HEK293 (cell line): ENCODE results near the gene IL1RN.

Experiments used
- CTCF ChIA-PET: fragments of 350-600 bp; formaldehyde crosslinking; extraction: SDS; loops from one replicate; lab custom pipeline; 2021; ENCODE audit warnings: antibody characterized with exemption; lab: Yijun Ruan, JAX
- POLR2A ChIA-PET: fragments of 300-600 bp; formaldehyde crosslinking; extraction: SDS; loops from one replicate; lab custom pipeline; 2020; ENCODE audit warnings: antibody characterized with exemption, inconsistent platforms; lab: Yijun Ruan, JAX
- H3K27ac ChIP-seq: fragments of 200-500 bp; sonication (Bioruptor generic); 2 replicates; pipeline ENCODE4 v1.5.1; 2014; ENCODE audit warnings: low read depth, low read length, control low read depth, inconsistent platforms; ENCODE audit errors: extremely low read depth
- H3K36me3 ChIP-seq, 2 experiments: fragments of 200-500 bp in 1 of 2; sonication (Bioruptor generic) in 1 of 2; 1 replicate in 1 of 2; 2 replicates in 1 of 2; pipeline ENCODE4 v1.5.1; 2014 to 2017; ENCODE audit warnings: inconsistent platforms in 2 of 2, low read length in 2 of 2; ENCODE audit not compliant: control insufficient read depth in 2 of 2, insufficient read depth in 1 of 2
- H3K4me1 ChIP-seq: fragments of 200-500 bp; sonication (Bioruptor generic); 2 replicates; pipeline ENCODE4 v1.5.1; 2014; ENCODE audit warnings: mild to moderate bottlenecking, low read length, inconsistent platforms; ENCODE audit not compliant: control insufficient read depth, insufficient read depth
- H3K4me3 ChIP-seq: 2 replicates; pipeline ENCODE4 v1.5.1; 2011; ENCODE audit warnings: low read depth, mild to moderate bottlenecking, control low read depth, low read length, moderate library complexity
- H3K9me3 ChIP-seq: fragments of 200-500 bp; sonication (Bioruptor generic); 2 replicates; pipeline ENCODE4 v1.5.1; 2014; ENCODE audit warnings: low read depth, low read length, inconsistent platforms; ENCODE audit not compliant: control insufficient read depth, insufficient read depth
- EGR2 ChIP-seq: fragments of 450-650 bp; formaldehyde crosslinking; IDR thresholded peaks from 2 replicates; pipeline ENCODE4 v1.5.1; 2016; ENCODE audit warnings: low read depth, missing biosample characterization, missing genetic modification characterization
- FEZF1 ChIP-seq: fragments of 450-650 bp; formaldehyde crosslinking; IDR thresholded peaks from 2 replicates; pipeline ENCODE4 v1.5.1; 2016; ENCODE audit warnings: missing biosample characterization, missing genetic modification characterization
- KLF1 ChIP-seq: fragments of 450-650 bp; formaldehyde crosslinking; IDR thresholded peaks from 2 replicates; pipeline ENCODE4 v1.5.1; 2016; ENCODE audit warnings: missing biosample characterization, missing genetic modification characterization
- MZF1 ChIP-seq: fragments of 450-650 bp; formaldehyde crosslinking; IDR thresholded peaks from 2 replicates; pipeline ENCODE4 v1.5.1; 2017; ENCODE audit warnings: missing biosample characterization, missing genetic modification characterization, borderline replicate concordance
- WT1 ChIP-seq: fragments of 450-650 bp; formaldehyde crosslinking; IDR thresholded peaks from 2 replicates; pipeline ENCODE4 v1.5.1; 2016; ENCODE audit warnings: missing biosample characterization, missing genetic modification characterization
- ZFP69B ChIP-seq: fragments of 450-650 bp; formaldehyde crosslinking; IDR thresholded peaks from 2 replicates; pipeline ENCODE4 v1.5.1; 2016; ENCODE audit warnings: missing biosample characterization, missing genetic modification characterization
- ZNF174 ChIP-seq: fragments of 450-650 bp; formaldehyde crosslinking; IDR thresholded peaks from 2 replicates; pipeline ENCODE4 v1.5.0; 2017; ENCODE audit warnings: missing biosample characterization, mild to moderate bottlenecking, missing genetic modification characterization
- ZNF184 ChIP-seq: fragments of 450-650 bp; IDR thresholded peaks from 2 replicates; pipeline ENCODE4 v1.5.1; 2018; ENCODE audit warnings: missing biosample characterization, mild to moderate bottlenecking, missing genetic modification characterization
- ZNF202 ChIP-seq: fragments of 450-650 bp; formaldehyde crosslinking; IDR thresholded peaks from 2 replicates; pipeline ENCODE4 v1.5.1; 2016; ENCODE audit warnings: missing biosample characterization, missing genetic modification characterization, borderline replicate concordance
- ZNF354C ChIP-seq: fragments of 450-650 bp; formaldehyde crosslinking; IDR thresholded peaks from 2 replicates; pipeline ENCODE4 v1.5.1; 2016; ENCODE audit warnings: missing biosample characterization, missing genetic modification characterization, low read depth, borderline replicate concordance
- ZNF416 ChIP-seq: fragments of 450-650 bp; formaldehyde crosslinking; IDR thresholded peaks from 2 replicates; pipeline ENCODE4 v1.5.1; 2016; ENCODE audit warnings: missing biosample characterization, missing genetic modification characterization
- ZNF521 ChIP-seq: fragments of 450-650 bp; formaldehyde crosslinking; IDR thresholded peaks from 2 replicates; pipeline ENCODE4 v1.5.1; 2017; ENCODE audit warnings: missing biosample characterization, mild to moderate bottlenecking, missing genetic modification characterization
- ZNF548 ChIP-seq: fragments of 450-650 bp; formaldehyde crosslinking; IDR thresholded peaks from 2 replicates; pipeline ENCODE4 v1.5.1; 2016; ENCODE audit warnings: missing biosample characterization, missing genetic modification characterization
- ZNF571 ChIP-seq: fragments of 450-650 bp; formaldehyde crosslinking; IDR thresholded peaks from 2 replicates; pipeline ENCODE4 v1.5.0; 2017; ENCODE audit warnings: missing biosample characterization, missing genetic modification characterization
- ZNF596 ChIP-seq: fragments of 450-650 bp; IDR thresholded peaks from 2 replicates; pipeline ENCODE4 v1.5.0; 2018; ENCODE audit warnings: missing biosample characterization, mild to moderate bottlenecking, missing genetic modification characterization, moderate library complexity
- ZNF621 ChIP-seq: fragments of 450-650 bp; formaldehyde crosslinking; IDR thresholded peaks from 2 replicates; pipeline ENCODE4 v1.5.1; 2017; ENCODE audit warnings: missing biosample characterization, missing genetic modification characterization
- ZNF629 ChIP-seq: fragments of 450-650 bp; formaldehyde crosslinking; IDR thresholded peaks from 2 replicates; pipeline ENCODE4 v1.5.1; 2017; ENCODE audit warnings: missing biosample characterization, missing genetic modification characterization
- TF ChIP-seq, protein P1 (sequence below): fragments of 450-650 bp; formaldehyde crosslinking; IDR thresholded peaks from 2 replicates; pipeline ENCODE4 v1.5.1; 2016; ENCODE audit warnings: missing biosample characterization, missing genetic modification characterization
- TF ChIP-seq, protein P2 (sequence below): fragments of 450-650 bp; formaldehyde crosslinking; IDR thresholded peaks from 2 replicates; pipeline ENCODE4 v1.5.1; 2016; ENCODE audit warnings: missing biosample characterization, missing genetic modification characterization
- TF ChIP-seq, protein P3 (sequence below): fragments of 450-650 bp; formaldehyde crosslinking; conservative IDR thresholded peaks from 2 replicates; pipeline ENCODE4 v1.5.1; 2016; ENCODE audit warnings: low read depth, missing biosample characterization, missing genetic modification characterization

The IL1RN gene, protein sequence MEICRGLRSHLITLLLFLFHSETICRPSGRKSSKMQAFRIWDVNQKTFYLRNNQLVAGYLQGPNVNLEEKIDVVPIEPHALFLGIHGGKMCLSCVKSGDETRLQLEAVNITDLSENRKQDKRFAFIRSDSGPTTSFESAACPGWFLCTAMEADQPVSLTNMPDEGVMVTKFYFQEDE

DNA sequence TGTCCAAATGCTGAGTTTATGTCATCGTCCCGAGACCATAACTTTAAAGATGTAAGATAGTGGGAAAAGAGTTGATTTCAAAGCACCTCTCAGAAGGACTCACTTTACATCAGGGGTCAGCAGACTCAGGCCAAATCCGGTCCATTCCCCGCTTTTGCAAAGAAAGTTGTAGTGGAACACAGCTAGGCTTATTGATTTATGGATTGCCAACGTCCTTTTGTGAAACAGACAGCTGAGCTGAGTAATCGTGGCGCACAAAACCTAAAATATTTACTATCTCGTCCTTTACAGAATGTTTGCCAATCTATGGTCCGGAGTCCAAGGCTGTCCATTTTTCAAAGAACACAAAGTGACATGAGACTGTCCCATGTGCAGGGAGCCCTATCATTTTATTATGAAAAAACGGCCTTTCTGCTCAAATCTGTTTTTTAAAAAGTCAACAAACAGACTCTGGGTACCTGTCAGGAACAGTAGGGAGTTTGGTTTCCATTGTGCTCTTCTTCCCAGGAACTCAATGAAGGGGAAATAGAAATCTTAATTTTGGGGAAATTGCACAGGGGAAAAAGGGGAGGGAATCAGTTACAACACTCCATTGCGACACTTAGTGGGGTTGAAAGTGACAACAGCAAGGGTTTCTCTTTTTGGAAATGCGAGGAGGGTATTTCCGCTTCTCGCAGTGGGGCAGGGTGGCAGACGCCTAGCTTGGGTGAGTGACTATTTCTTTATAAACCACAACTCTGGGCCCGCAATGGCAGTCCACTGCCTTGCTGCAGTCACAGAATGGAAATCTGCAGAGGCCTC is at the start of gene IL1RN:
IL1RN (plus strand) TSS at position 754 of the 801 bp plus-strand sequence; CDS start at position 781, 27 bp downstream.
- Histone ChIP-seq H3K4me1 (no peaks in the 10 kb centered on the region), H3K27ac (no peak within 1 kb of the TSS), H3K36me3 (no peaks in the 10 kb centered on the region), H3K9me3 (no peaks in the 10 kb centered on the region), H3K4me3 (no peak within 1 kb of the TSS)
- ChIA-PET POLR2A (no interaction called here), CTCF (interaction anchor here (1.0 to 1.1 kb wide), 2 partner anchors 10 to 11 kb away, joined by 4 read pairs; no protein-coding TSS in a partner anchor)
- TF ChIP-seq EGR2 (tag by site-specific recombination) (no peak), ZNF354C (tag by site-specific recombination) (no peak), ZNF184 (tag by site-specific recombination) (no peak), WT1 (no peak), ZNF174 (no peak), KLF1 (no peak), ZNF629 (tag by site-specific recombination) (no peak), ZFP69B (no peak), ZNF416 (tag by site-specific recombination) (no peak), MZF1 (tag by site-specific recombination) (no peak), ZNF548 (no peak), ZNF202 (tag by site-specific recombination) (no peak), ZNF596 (tag by site-specific recombination) (no peak), ZNF571 (tag by site-specific recombination) (no peak), ZNF521 (no peak), ZNF621 (tag by site-specific recombination) (no peak)
- TF ChIP-seq, protein P1, sequence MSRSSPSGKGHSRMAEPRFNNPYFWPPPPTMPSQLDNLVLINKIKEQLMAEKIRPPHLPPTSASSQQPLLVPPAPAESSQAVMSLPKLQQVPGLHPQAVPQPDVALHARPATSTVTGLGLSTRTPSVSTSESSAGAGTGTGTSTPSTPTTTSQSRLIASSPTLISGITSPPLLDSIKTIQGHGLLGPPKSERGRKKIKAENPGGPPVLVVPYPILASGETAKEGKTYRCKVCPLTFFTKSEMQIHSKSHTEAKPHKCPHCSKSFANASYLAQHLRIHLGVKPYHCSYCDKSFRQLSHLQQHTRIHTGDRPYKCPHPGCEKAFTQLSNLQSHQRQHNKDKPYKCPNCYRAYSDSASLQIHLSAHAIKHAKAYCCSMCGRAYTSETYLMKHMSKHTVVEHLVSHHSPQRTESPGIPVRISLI (tag by site-specific recombination) = no peak
- TF ChIP-seq, protein P2, sequence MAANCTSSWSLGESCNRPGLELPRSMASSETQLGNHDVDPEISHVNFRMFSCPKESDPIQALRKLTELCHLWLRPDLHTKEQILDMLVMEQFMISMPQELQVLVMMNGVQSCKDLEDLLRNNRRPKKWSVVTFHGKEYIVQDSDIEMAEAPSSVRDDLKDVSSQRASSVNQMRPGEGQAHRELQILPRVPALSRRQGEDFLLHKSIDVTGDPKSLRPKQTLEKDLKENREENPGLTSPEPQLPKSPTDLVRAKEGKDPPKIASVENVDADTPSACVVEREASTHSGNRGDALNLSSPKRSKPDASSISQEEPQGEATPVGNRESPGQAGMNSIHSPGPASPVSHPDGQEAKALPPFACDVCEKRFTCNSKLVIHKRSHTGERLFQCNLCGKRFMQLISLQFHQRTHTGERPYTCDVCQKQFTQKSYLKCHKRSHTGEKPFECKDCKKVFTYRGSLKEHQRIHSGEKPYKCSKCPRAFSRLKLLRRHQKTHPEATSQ = no peak
- TF ChIP-seq, protein P3, sequence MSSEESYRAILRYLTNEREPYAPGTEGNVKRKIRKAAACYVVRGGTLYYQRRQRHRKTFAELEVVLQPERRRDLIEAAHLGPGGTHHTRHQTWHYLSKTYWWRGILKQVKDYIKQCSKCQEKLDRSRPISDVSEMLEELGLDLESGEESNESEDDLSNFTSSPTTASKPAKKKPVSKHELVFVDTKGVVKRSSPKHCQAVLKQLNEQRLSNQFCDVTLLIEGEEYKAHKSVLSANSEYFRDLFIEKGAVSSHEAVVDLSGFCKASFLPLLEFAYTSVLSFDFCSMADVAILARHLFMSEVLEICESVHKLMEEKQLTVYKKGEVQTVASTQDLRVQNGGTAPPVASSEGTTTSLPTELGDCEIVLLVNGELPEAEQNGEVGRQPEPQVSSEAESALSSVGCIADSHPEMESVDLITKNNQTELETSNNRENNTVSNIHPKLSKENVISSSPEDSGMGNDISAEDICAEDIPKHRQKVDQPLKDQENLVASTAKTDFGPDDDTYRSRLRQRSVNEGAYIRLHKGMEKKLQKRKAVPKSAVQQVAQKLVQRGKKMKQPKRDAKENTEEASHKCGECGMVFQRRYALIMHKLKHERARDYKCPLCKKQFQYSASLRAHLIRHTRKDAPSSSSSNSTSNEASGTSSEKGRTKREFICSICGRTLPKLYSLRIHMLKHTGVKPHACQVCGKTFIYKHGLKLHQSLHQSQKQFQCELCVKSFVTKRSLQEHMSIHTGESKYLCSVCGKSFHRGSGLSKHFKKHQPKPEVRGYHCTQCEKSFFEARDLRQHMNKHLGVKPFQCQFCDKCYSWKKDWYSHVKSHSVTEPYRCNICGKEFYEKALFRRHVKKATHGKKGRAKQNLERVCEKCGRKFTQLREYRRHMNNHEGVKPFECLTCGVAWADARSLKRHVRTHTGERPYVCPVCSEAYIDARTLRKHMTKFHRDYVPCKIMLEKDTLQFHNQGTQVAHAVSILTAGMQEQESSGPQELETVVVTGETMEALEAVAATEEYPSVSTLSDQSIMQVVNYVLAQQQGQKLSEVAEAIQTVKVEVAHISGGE (tag by site-specific recombination) = no peak

DNA sequence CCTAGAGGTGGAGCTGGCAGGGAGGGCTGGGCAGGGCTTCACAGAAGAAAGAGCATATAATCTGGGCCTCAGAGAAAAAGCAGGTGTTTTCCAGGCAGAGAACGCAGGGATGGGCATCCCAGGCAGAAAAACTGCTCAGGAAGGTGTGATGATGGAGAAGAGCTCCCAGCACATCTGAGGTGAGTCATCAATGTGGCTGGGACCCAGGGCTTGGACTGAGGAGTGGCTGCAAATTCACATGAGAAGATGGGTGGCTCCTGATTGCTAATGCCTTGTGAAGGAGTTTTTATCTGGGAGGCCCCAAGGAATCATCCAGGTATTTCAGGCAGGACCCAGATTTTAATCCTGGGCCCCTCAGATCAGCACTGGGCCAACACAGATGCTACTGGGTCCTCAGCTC is 49.5 kb upstream of the IL1RN start:
- no peaks in the 10 kb centered on the region for H3K36me3 ChIP-seq
- ChIA-PET POLR2A (no interaction called here), CTCF (interaction anchor here (0.6 to 1.7 kb wide), 4 partner anchors 13 to 137 kb away, joined by 3 to 7 read pairs (median 3); no protein-coding TSS in a partner anchor)
- H3K4me3 ChIP-seq = no peak overlapping the region
- no peak for TF ChIP-seq FEZF1 (tag by site-specific recombination)
- H3K27ac ChIP-seq = no peak overlapping the region
- no peaks in the 10 kb centered on the region for H3K9me3 ChIP-seq
- H3K4me1 ChIP-seq = no peaks in the 10 kb centered on the region
